IPS-18c (cell line): ENCODE data around the gene MCF2L2.
A peak's percentile ranks its signal among the peaks of the same experiment; 100 is the strongest.
"Not testable (repeated sequence)": the region's sequence is repeated elsewhere in the genome, so short reads cannot be mapped to it uniquely, and the experiment has no call there.

Experiments used
- H3K4me3 ChIP-seq: 2 replicates; pipeline ENCODE4 v1.7.0; 2013; ENCODE audit warnings: low read depth, mild to moderate bottlenecking, low read length, moderate library complexity; ENCODE audit not compliant: insufficient read depth
- H3K9me3 ChIP-seq: one replicate; pipeline ENCODE4 v1.6.1; 2013; ENCODE audit warnings: mild to moderate bottlenecking, low read length, moderate library complexity; ENCODE audit not compliant: control insufficient read depth, insufficient read depth

Gene MCF2L2, protein sequence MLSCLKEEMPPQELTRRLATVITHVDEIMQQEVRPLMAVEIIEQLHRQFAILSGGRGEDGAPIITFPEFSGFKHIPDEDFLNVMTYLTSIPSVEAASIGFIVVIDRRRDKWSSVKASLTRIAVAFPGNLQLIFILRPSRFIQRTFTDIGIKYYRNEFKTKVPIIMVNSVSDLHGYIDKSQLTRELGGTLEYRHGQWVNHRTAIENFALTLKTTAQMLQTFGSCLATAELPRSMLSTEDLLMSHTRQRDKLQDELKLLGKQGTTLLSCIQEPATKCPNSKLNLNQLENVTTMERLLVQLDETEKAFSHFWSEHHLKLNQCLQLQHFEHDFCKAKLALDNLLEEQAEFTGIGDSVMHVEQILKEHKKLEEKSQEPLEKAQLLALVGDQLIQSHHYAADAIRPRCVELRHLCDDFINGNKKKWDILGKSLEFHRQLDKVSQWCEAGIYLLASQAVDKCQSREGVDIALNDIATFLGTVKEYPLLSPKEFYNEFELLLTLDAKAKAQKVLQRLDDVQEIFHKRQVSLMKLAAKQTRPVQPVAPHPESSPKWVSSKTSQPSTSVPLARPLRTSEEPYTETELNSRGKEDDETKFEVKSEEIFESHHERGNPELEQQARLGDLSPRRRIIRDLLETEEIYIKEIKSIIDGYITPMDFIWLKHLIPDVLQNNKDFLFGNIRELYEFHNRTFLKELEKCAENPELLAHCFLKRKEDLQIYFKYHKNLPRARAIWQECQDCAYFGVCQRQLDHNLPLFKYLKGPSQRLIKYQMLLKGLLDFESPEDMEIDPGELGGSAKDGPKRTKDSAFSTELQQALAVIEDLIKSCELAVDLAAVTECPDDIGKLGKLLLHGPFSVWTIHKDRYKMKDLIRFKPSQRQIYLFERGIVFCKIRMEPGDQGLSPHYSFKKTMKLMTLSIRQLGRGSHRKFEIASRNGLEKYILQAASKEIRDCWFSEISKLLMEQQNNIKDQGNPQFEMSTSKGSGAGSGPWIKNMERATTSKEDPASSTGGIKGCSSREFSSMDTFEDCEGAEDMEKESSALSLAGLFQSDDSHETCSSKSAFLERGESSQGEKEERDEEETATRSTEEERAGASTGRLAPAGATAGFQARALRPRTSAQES

GRCh38 chr3:183428447-183429211 lies at the start of gene MCF2L2:
Gene MCF2L2, minus strand, starts transcription at chr3:183428619. Its CDS starts 642 bp downstream, at chr3:183427977.
- Histone ChIP-seq H3K9me3 (no peaks in the 10 kb centered on the region), H3K4me3 (peak within 1 kb of the TSS; percentile 78)

GRCh38 chr3:183477801-183478456 lies 49.5 kb upstream of the MCF2L2 start:
- H3K4me3 ChIP-seq: no peak overlapping the region
- no peaks in the 10 kb centered on the region for H3K9me3 ChIP-seq

GRCh38 chr3:183475764-183476162 lies 47.3 kb upstream of the MCF2L2 start:
- not testable (repeated sequence) for H3K4me3 ChIP-seq, H3K9me3 ChIP-seq

GRCh38 chr3:183475016-183475763 lies 46.8 kb upstream of the MCF2L2 start:
- Histone ChIP-seq H3K4me3 (no peak overlapping the region), H3K9me3 (no peaks in the 10 kb centered on the region)

- no peaks in the 10 kb centered on the region for H3K9me3 ChIP-seq
Observed at GRCh38 chr3:183473969-183474368, 45.5 kb upstream of the MCF2L2 start.

GRCh38 chr3:183472155-183472554 lies 43.7 kb upstream of the MCF2L2 start:
- Histone ChIP-seq H3K9me3 (no peaks in the 10 kb centered on the region), H3K4me3 (no peak overlapping the region)

More at GRCh38 chr3:183473969-183474368, 45.5 kb upstream of the MCF2L2 start:
- no peak overlapping the region for H3K4me3 ChIP-seq

- Histone ChIP-seq H3K4me3 (no peak overlapping the region), H3K9me3 (no peaks in the 10 kb centered on the region)
Observed at GRCh38 chr3:183468424-183468823, 40.0 kb upstream of the MCF2L2 start.

GRCh38 chr3:183466575-183466974 lies 38.2 kb upstream of the MCF2L2 start:
- Histone ChIP-seq H3K9me3 (no peaks in the 10 kb centered on the region), H3K4me3 (no peak overlapping the region)

GRCh38 chr3:183465710-183466109 lies 37.3 kb upstream of the MCF2L2 start:
- H3K4me3 ChIP-seq: not testable (repeated sequence)

GRCh38 chr3:183464480-183464879 lies 36.1 kb upstream of the MCF2L2 start:
- Histone ChIP-seq H3K4me3 (no peak overlapping the region), H3K9me3 (no peaks in the 10 kb centered on the region)

More at GRCh38 chr3:183465710-183466109, 37.3 kb upstream of the MCF2L2 start:
- H3K9me3 ChIP-seq: not testable (repeated sequence)

GRCh38 chr3:183460081-183461055 lies 31.9 kb upstream of the MCF2L2 start:
- Histone ChIP-seq H3K4me3 (no peak overlapping the region), H3K9me3 (no peaks in the 10 kb centered on the region)

GRCh38 chr3:183455089-183455488 lies 26.7 kb upstream of the MCF2L2 start:
- no peaks in the 10 kb centered on the region for H3K9me3 ChIP-seq
- H3K4me3 ChIP-seq: no peak overlapping the region

GRCh38 chr3:183454064-183454463 lies 25.6 kb upstream of the MCF2L2 start:
- Histone ChIP-seq H3K9me3 (no peaks in the 10 kb centered on the region), H3K4me3 (no peak overlapping the region)

GRCh38 chr3:183449791-183450190 lies 21.4 kb upstream of the MCF2L2 start:
- H3K4me3 ChIP-seq: no peak overlapping the region
- H3K9me3 ChIP-seq: no peaks in the 10 kb centered on the region

- no peak overlapping the region for H3K4me3 ChIP-seq
Observed at GRCh38 chr3:183449391-183449790, 21.0 kb upstream of the MCF2L2 start.

More at GRCh38 chr3:183449391-183449790, 21.0 kb upstream of the MCF2L2 start:
- H3K9me3 ChIP-seq: no peaks in the 10 kb centered on the region
